ENCODE results near the gene DDX1. TPM values are rescaled to one million over a fixed set of nuclear protein-coding genes. Genes with fewer than 3 reads are reported as not detected.

The DDX1 gene
- total RNA-seq, 4 donors from 2014 or later: 40.0 to 90.0 (median 52.4) TPM

- TF ChIP-seq CTCF (IDR thresholded peaks at IDR 0.05) (no peak), POLR2A (IDR thresholded peaks at IDR 0.05) (no peak)
Measured at GRCh38 chr2:15671409-15671808, 79.7 kb downstream of the DDX1 start.

GRCh38 chr2:15671842-15672815, 80.5 kb downstream of the DDX1 start:
- Histone ChIP-seq H3K27ac (no peak overlapping the region), H3K36me3 (no peaks in the 10 kb centered on the region), H3K4me1 (peaks cover 0 to 14% (median 0%) of the 10 kb centered on the region in 4 donors), H3K9me3 (no peaks in the 10 kb centered on the region), H3K27me3 (no peaks in the 10 kb centered on the region), H3K4me3 (no peak overlapping the region)
- no peak for DNase-seq
- no peak for TF ChIP-seq POLR2A (IDR thresholded peaks at IDR 0.05)
- TF ChIP-seq CTCF (IDR thresholded peaks at IDR 0.05): no peak

More at GRCh38 chr2:15671409-15671808, 79.7 kb downstream of the DDX1 start:
- Histone ChIP-seq H3K27me3 (no peaks in the 10 kb centered on the region), H3K9me3 (no peaks in the 10 kb centered on the region), H3K27ac (no peak overlapping the region), H3K4me3 (no peak overlapping the region), H3K4me1 (peaks cover 0 to 14% (median 0%) of the 10 kb centered on the region in 4 donors), H3K36me3 (no peaks in the 10 kb centered on the region)
- DNase-seq: no peak

GRCh38 chr2:15672961-15673918, 81.6 kb downstream of the DDX1 start:
- peaks cover 0 to 14% (median 0%) of the 10 kb centered on the region in 4 donors for H3K4me1 ChIP-seq
- no peak overlapping the region for H3K4me3 ChIP-seq
- no peak for TF ChIP-seq CTCF (IDR thresholded peaks at IDR 0.05)
- no peaks in the 10 kb centered on the region for H3K9me3 ChIP-seq
- no peaks in the 10 kb centered on the region for H3K36me3 ChIP-seq
- no peaks in the 10 kb centered on the region for H3K27me3 ChIP-seq
- no peak overlapping the region for H3K27ac ChIP-seq
- no peak for DNase-seq

GRCh38 chr2:15673919-15674636, 82.4 kb downstream of the DDX1 start:
- no peak overlapping the region for H3K27ac ChIP-seq
- TF ChIP-seq CTCF (IDR thresholded peaks at IDR 0.05): no peak
- no peak for TF ChIP-seq POLR2A (IDR thresholded peaks at IDR 0.05)
- H3K4me1 ChIP-seq: peaks cover 0 to 14% (median 0%) of the 10 kb centered on the region in 4 donors
- H3K9me3 ChIP-seq: no peaks in the 10 kb centered on the region
- DNase-seq: no peak
- H3K4me3 ChIP-seq: no peak overlapping the region
- no peaks in the 10 kb centered on the region for H3K36me3 ChIP-seq
- H3K27me3 ChIP-seq: no peaks in the 10 kb centered on the region
